Measurements from ENCODE around the gene YBX3. TPM values are rescaled to one million over a fixed set of nuclear protein-coding genes. Genes with fewer than 3 reads are reported as not detected.

Gene YBX3
- total and polyA plus RNA-seq, 2 of the 13 experiments (the other 11 are each of a cell fraction or from before 2014, with no cell fraction given), result 77.5 to 99.6 TPM

- peak; percentile 14; the same call in 1 of the 2 replicates for TF ChIP-seq ZNF317 (CRISPR knock-in tag; IDR thresholded peaks at IDR 0.05)
- peak; percentile 28; the same call in 1 of the 2 replicates for TF ChIP-seq ZNF691 (CRISPR knock-in tag; IDR thresholded peaks at IDR 0.05; ENCODE audit: borderline replicate concordance, low read depth)
- TF ChIP-seq ZFP36 (IDR thresholded peaks at IDR 0.05; ENCODE audit: borderline replicate concordance, low read depth, low read length, partially characterized antibody), result no peak
- TF ChIP-seq PBX3 (CRISPR knock-in tag; IDR thresholded peaks at IDR 0.05; ENCODE audit: borderline replicate concordance), result peak; percentile 66; the same call in 1 of the 2 replicates
- peak; percentile 49 for TF ChIP-seq TAF1 (CRISPR knock-in tag; IDR thresholded peaks at IDR 0.05)
- no peak for TF ChIP-seq MATR3 (CRISPR knock-in tag; IDR thresholded peaks at IDR 0.05)
- TF ChIP-seq ZNF256 (CRISPR knock-in tag; conservative IDR thresholded peaks at IDR 0.05), result no peak
- peak; percentile 41 for TF ChIP-seq ASH2L (IDR thresholded peaks at IDR 0.05; ENCODE audit: insufficient read length, low read depth, low read length)
- TF ChIP-seq RBFOX2 (IDR thresholded peaks at IDR 0.05; ENCODE audit: low read depth, low read length), result peak; percentile 56; the same call in 1 of the 2 replicates
- TF ChIP-seq ZBED4 (CRISPR knock-in tag; IDR thresholded peaks at IDR 0.05; ENCODE audit: borderline replicate concordance), result no peak
- TF ChIP-seq RERE (CRISPR knock-in tag; IDR thresholded peaks at IDR 0.05; ENCODE audit: low read depth), result no peak
- TF ChIP-seq ZNF776 (CRISPR knock-in tag; IDR thresholded peaks at IDR 0.05), result peak; percentile 55; the same call in 1 of the 2 replicates
- no peak for TF ChIP-seq KMT2B (CRISPR knock-in tag; IDR thresholded peaks at IDR 0.05)
- 0 out of 2 replicates have a peak, but pooled peaks have one; percentile 68 for TF ChIP-seq ZNF430 (CRISPR knock-in tag; IDR thresholded peaks at IDR 0.05)
- TF ChIP-seq RBM39 (IDR thresholded peaks at IDR 0.05; ENCODE audit: low read depth, low read length, poor library complexity, severe bottlenecking), result peak; percentile 29
Measured at GRCh38 chr12:10722502-10722904, 620 bp downstream of the YBX3 start (continued).

Measured in HepG2 (cell line).